GM19468 (cell line): Measurements from ENCODE around the gene CCDC167.
"Not testable (repeated sequence)": the region's sequence is repeated elsewhere in the genome, so short reads cannot be mapped to it uniquely, and the experiment has no call there.

ENCODE experiments used
- ATAC-seq: cut with Tn5 transposase; IDR thresholded peaks from one replicate; pipeline ENCODE4 v1.9.1; 2021; ENCODE audit warnings: mild to moderate bottlenecking, moderate library complexity, moderate number of reproducible peaks; ENCODE audit not compliant: unreplicated experiment; ENCODE audit errors: extremely low read depth

Gene CCDC167

GRCh38 chr6:37478827-37479226 is 20.9 kb downstream of the CCDC167 start:
- no peak for ATAC-seq

- ATAC-seq = no peak
Observed at GRCh38 chr6:37477656-37478435, 21.8 kb downstream of the CCDC167 start.

- no peak for ATAC-seq
Observed at GRCh38 chr6:37477191-37477590, 22.5 kb downstream of the CCDC167 start.

- no peak for ATAC-seq
Observed at GRCh38 chr6:37474316-37474715, 25.4 kb downstream of the CCDC167 start.

- ATAC-seq = no peak
Observed at GRCh38 chr6:37473364-37474095, 26.2 kb downstream of the CCDC167 start.

GRCh38 chr6:37467718-37468117 is 32.0 kb downstream of the CCDC167 start:
- ATAC-seq = no peak

GRCh38 chr6:37463110-37463509 is 36.6 kb downstream of the CCDC167 start:
- no peak for ATAC-seq

- no peak for ATAC-seq
Observed at GRCh38 chr6:37460805-37461204, 38.9 kb downstream of the CCDC167 start.

GRCh38 chr6:37459981-37460800 is 39.5 kb downstream of the CCDC167 start:
- ATAC-seq = no peak

GRCh38 chr6:37456816-37457560 is 42.7 kb downstream of the CCDC167 start:
- no peak for ATAC-seq

GRCh38 chr6:37456126-37456525 is 43.6 kb downstream of the CCDC167 start:
- ATAC-seq = no peak

- no peak for ATAC-seq
Observed at GRCh38 chr6:37454420-37455140, 45.1 kb downstream of the CCDC167 start.

- no peak for ATAC-seq
Observed at GRCh38 chr6:37452522-37452921, 47.2 kb downstream of the CCDC167 start.

GRCh38 chr6:37451441-37452193 is 48.1 kb downstream of the CCDC167 start:
- no peak for ATAC-seq

- no peak for ATAC-seq
Observed at GRCh38 chr6:37449984-37450383, 49.7 kb downstream of the CCDC167 start.

GRCh38 chr6:37443216-37443542 is 56.5 kb downstream of the CCDC167 start:
- ATAC-seq = not testable (repeated sequence)

GRCh38 chr6:37442416-37443215 is 57.1 kb downstream of the CCDC167 start:
- ATAC-seq = no peak

GRCh38 chr6:37441651-37442050 is 58.0 kb downstream of the CCDC167 start:
- no peak for ATAC-seq
